MM.1S (cell line): ENCODE measurements around the gene NUCB2.

Experiments
- DNase-seq: peaks from one replicate; pipeline ENCODE4 v3.0.0-alpha.2; 2015
- H2AFZ ChIP-seq: fragments of 300-600 bp; sonication (generic); 2 replicates; pipeline ENCODE4 v1.6.0; 2016; ENCODE audit warnings: antibody characterized with exemption, low read length
- H3F3A ChIP-seq: fragments of 300-600 bp; sonication (generic); 2 replicates; pipeline ENCODE4 v1.6.1; 2016; ENCODE audit warnings: mild to moderate bottlenecking, antibody characterized with exemption, low read length, moderate library complexity, mixed read lengths; ENCODE audit not compliant: insufficient read depth
- H3K27ac ChIP-seq: fragments of 300-600 bp; sonication (generic); 2 replicates; pipeline ENCODE4 v1.5.1; 2016; ENCODE audit warnings: mild to moderate bottlenecking, low read length
- H3K27me3 ChIP-seq: fragments of 300-600 bp; sonication (generic); replicated peaks from 2 replicates; pipeline ENCODE4 v1.6.0; 2016; ENCODE audit warnings: low read length; ENCODE audit not compliant: insufficient read depth
- H3K36me3 ChIP-seq: fragments of 300-600 bp; sonication (generic); replicated peaks from 2 replicates; pipeline ENCODE4 v1.6.1; 2016; ENCODE audit warnings: mild to moderate bottlenecking, low read length, mixed read lengths; ENCODE audit not compliant: insufficient read depth
- H3K4me1 ChIP-seq: fragments of 300-600 bp; sonication (generic); 2 replicates; pipeline ENCODE4 v1.6.1; 2016; ENCODE audit warnings: low read length, mixed read lengths
- H3K4me2 ChIP-seq: fragments of 300-600 bp; sonication (generic); 2 replicates; pipeline ENCODE4 v1.6.0; 2016; ENCODE audit warnings: low read depth, low read length
- H3K4me3 ChIP-seq: fragments of 300-600 bp; sonication (generic); 2 replicates; pipeline ENCODE4 v1.5.1; 2016; ENCODE audit warnings: low read length, mixed read lengths
- H3K79me2 ChIP-seq: fragments of 300-600 bp; sonication (generic); 2 replicates; pipeline ENCODE4 v1.6.1; 2016; ENCODE audit warnings: mixed run types, low read length, mixed read lengths
- H3K9ac ChIP-seq: fragments of 300-600 bp; sonication (generic); 2 replicates; pipeline ENCODE4 v1.6.1; 2016; ENCODE audit warnings: low read length, mixed read lengths
- H3K9me2 ChIP-seq: fragments of 300-600 bp; sonication (generic); replicated peaks from 2 replicates; pipeline ENCODE4 v1.6.1; 2016; ENCODE audit warnings: mild to moderate bottlenecking, low read length, mixed read lengths; ENCODE audit not compliant: insufficient read depth
- H3K9me3 ChIP-seq: fragments of 300-600 bp; sonication (generic); replicated peaks from 2 replicates; pipeline ENCODE4 v1.6.1; 2016; ENCODE audit warnings: mild to moderate bottlenecking, low read length, mixed read lengths; ENCODE audit not compliant: insufficient read depth
- H4K20me1 ChIP-seq: fragments of 300-600 bp; sonication (generic); 2 replicates; pipeline ENCODE4 v1.6.1; 2016; ENCODE audit warnings: mild to moderate bottlenecking, low read length, moderate library complexity, mixed read lengths; ENCODE audit not compliant: insufficient read depth
- EZH2 ChIP-seq: fragments of 300-600 bp; sonication (generic); optimal IDR thresholded peaks from 2 replicates; pipeline ENCODE3; 2017; ENCODE audit warnings: low read depth, mild to moderate bottlenecking, antibody characterized with exemption, low read length, mixed read lengths
- EZH2phosphoT487 ChIP-seq: fragments of 300-600 bp; sonication (generic); IDR thresholded peaks from 2 replicates; pipeline ENCODE4 v1.6.1; 2018; ENCODE audit warnings: antibody characterized with exemption, low read length
- TF ChIP-seq, protein P1 (sequence below): fragments of 300-600 bp; sonication (generic); IDR thresholded peaks from 2 replicates; pipeline ENCODE4 v1.5.1; 2016; ENCODE audit warnings: antibody characterized with exemption, low read length, mixed read lengths

NUCB2 gene

GRCh38 chr11:17250561-17251350 is 25.8 kb upstream of the NUCB2 start:
- Histone ChIP-seq H3K9ac (no peak overlapping the region), H3K9me3 (no peaks in the 10 kb centered on the region), H3K36me3 (no peaks in the 10 kb centered on the region), H3F3A (no peaks in the 10 kb centered on the region), H2AFZ (no peak overlapping the region), H3K4me3 (no peak overlapping the region), H3K9me2 (no peaks in the 10 kb centered on the region), H3K4me2 (no peak overlapping the region), H3K27ac (no peak overlapping the region), H4K20me1 (no peaks in the 10 kb centered on the region), H3K79me2 (no peaks in the 10 kb centered on the region), H3K4me1 (no peaks in the 10 kb centered on the region), H3K27me3 (peaks cover 1% of the 10 kb centered on the region)
- TF ChIP-seq, protein P1, sequence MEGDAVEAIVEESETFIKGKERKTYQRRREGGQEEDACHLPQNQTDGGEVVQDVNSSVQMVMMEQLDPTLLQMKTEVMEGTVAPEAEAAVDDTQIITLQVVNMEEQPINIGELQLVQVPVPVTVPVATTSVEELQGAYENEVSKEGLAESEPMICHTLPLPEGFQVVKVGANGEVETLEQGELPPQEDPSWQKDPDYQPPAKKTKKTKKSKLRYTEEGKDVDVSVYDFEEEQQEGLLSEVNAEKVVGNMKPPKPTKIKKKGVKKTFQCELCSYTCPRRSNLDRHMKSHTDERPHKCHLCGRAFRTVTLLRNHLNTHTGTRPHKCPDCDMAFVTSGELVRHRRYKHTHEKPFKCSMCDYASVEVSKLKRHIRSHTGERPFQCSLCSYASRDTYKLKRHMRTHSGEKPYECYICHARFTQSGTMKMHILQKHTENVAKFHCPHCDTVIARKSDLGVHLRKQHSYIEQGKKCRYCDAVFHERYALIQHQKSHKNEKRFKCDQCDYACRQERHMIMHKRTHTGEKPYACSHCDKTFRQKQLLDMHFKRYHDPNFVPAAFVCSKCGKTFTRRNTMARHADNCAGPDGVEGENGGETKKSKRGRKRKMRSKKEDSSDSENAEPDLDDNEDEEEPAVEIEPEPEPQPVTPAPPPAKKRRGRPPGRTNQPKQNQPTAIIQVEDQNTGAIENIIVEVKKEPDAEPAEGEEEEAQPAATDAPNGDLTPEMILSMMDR, result no peak
- TF ChIP-seq EZH2phosphoT487 (no peak), EZH2 (no peak)
- no peak for DNase-seq

DNA sequence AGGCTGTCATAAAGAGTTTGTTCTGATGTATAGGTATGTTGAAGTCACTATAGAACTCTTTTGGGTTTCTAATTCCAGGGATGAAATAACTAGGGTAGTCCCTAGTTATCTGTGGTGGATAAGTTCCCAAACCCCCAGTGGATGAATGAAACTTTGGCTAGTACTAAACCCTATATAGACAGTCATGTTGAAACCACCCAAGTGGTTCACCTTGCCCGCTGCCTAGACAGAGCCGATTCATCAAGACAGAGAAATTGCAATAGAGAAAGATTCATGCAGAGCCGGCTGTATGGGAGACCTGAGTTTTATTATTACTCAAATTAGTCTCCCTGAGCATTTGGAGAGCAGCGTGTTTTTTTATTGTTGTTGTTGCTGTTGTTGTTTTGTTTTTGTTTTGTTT is 23.8 kb upstream of the NUCB2 start:
- no peaks in the 10 kb centered on the region for H3K27me3 ChIP-seq
- H3K9ac ChIP-seq, result no peak overlapping the region
- TF ChIP-seq EZH2phosphoT487, result no peak
- no peak for TF ChIP-seq EZH2
- TF ChIP-seq, protein P1, result no peak
- H3K27ac ChIP-seq, result no peak overlapping the region
- no peaks in the 10 kb centered on the region for H3K9me3 ChIP-seq
- DNase-seq, result no peak
- no peaks in the 10 kb centered on the region for H3K9me2 ChIP-seq
- no peaks in the 10 kb centered on the region for H3K36me3 ChIP-seq
- H3K79me2 ChIP-seq, result no peaks in the 10 kb centered on the region
- no peak overlapping the region for H2AFZ ChIP-seq
- no peaks in the 10 kb centered on the region for H3K4me1 ChIP-seq
- no peak overlapping the region for H3K4me2 ChIP-seq
- H4K20me1 ChIP-seq, result no peaks in the 10 kb centered on the region
- H3F3A ChIP-seq, result no peaks in the 10 kb centered on the region
- no peak overlapping the region for H3K4me3 ChIP-seq

DNA sequence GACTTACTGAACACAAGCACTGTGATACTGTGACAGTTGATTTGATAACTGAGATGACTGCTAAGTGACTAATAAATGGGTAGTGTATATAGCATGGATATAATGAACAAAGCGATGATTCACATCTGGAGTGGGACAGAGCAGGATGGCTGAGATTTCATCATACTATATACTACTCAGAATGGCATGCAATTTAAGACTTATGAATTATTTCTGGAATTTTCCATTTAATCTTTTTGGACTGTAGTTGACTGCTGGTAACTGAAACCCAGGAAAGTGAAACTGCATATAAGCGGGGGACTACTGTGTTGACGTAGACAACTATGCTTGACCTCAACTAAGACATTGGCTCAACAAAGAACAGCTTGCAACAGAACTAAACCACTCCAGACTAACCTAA is 20.0 kb upstream of the NUCB2 start:
- H3K36me3 ChIP-seq, result no peaks in the 10 kb centered on the region
- no peak for DNase-seq
- no peaks in the 10 kb centered on the region for H4K20me1 ChIP-seq
- H2AFZ ChIP-seq, result no peak overlapping the region
- no peaks in the 10 kb centered on the region for H3F3A ChIP-seq
- no peaks in the 10 kb centered on the region for H3K9me2 ChIP-seq
- H3K4me3 ChIP-seq, result no peak overlapping the region
- H3K79me2 ChIP-seq, result no peaks in the 10 kb centered on the region
- no peak overlapping the region for H3K9ac ChIP-seq
- no peaks in the 10 kb centered on the region for H3K9me3 ChIP-seq
- no peak overlapping the region for H3K27ac ChIP-seq
- H3K4me2 ChIP-seq, result no peak overlapping the region
- H3K4me1 ChIP-seq, result no peaks in the 10 kb centered on the region
- TF ChIP-seq, protein P1, result no peak
- TF ChIP-seq EZH2phosphoT487 (no peak), EZH2 (no peak)
- no peaks in the 10 kb centered on the region for H3K27me3 ChIP-seq
